ENCODE results near the gene KLHL36. TPM values are rescaled to one million over a fixed set of nuclear protein-coding genes. Genes with fewer than 3 reads are reported as not detected.

Gene KLHL36
- total RNA-seq, 2 donors from 2014 or later, result 48.5 to 49.4 TPM

DNA sequence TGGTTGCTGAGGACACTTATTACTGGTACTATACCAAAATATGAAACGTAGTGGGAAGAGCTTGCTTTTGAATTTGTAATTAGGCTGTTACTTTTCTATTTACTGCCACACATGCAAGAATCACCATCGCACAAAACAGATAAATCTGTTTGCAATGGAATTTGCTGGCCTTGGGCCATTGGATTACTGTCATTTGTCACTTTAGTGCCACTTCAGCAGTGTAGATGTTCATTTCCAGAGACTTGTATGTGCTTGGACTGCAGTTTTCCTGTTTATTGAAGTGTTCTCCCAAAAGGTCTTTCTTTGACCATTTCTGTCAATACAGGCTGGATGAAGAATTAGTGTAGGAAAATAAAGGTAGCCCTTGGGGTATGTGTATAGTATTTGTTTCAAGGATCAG, 55.9 kb downstream of the KLHL36 start:
- no peak for DNase-seq (ENCODE audit: low spot score)
- intact Hi-C loops (cut with DNase I), result no loop called here

GRCh38 chr16:84706856-84707255, 58.5 kb downstream of the KLHL36 start:
- intact Hi-C loops (cut with DNase I), result no loop called here
- no peak for DNase-seq (ENCODE audit: low spot score)

DNA sequence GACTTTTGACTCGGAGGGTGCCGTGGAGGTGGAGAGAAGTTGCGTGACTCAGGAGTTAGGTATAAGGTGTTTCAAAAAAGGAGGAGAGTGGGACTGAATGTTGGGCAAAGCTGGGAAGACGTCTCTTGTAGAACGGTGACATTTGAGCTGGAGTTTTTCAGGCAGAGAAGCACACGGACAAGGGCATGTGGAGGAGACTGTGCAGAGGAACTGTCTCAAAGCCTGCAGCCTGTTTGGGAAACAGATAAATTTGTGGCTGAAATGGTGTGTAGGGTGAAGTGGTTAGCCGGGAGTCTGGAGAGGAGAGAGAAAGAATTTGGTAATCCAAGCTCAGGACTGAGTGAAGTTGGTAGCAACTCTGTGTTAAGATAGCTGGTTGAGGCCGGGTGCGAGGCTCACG, 61.3 kb downstream of the KLHL36 start:
- DNase-seq (ENCODE audit: low spot score), result no peak
- intact Hi-C loops (cut with DNase I), result loop anchor here in 1 of 2 donors (10.0 kb wide), 1 partner anchor 45 kb away; no protein-coding TSS in a partner anchor

- intact Hi-C loops (cut with DNase I), result loop anchor here in 1 of 2 donors (10.0 kb wide), 1 partner anchor 46 kb away; no protein-coding TSS in a partner anchor
- no peak for DNase-seq (ENCODE audit: low spot score)
These were observed 62.4 kb downstream of the KLHL36 start for GRCh38 chr16:84710686-84711085.

Other genes with a start within 250 kb of the KLHL36 start
- gene MEAK7, start 143.9 kb upstream of the KLHL36 start, total RNA-seq, result 10 to 100 TPM; 14.0 to 16.7 TPM
- 10 to 100 TPM; 55.0 to 66.0 TPM for gene COTL1, start 30.4 kb upstream of the KLHL36 start, total RNA-seq
- gene USP10, start 51.5 kb downstream of the KLHL36 start, total RNA-seq, result 10 to 100 TPM; 64.3 to 68.1 TPM
- gene CRISPLD2, start 171.5 kb downstream of the KLHL36 start, total RNA-seq, result 100 to 1,000 TPM; 259 to 311 TPM